ENCODE measurements around the gene GLO1.
A peak's percentile ranks its signal among the peaks of the same experiment; 100 is the strongest.

GLO1 gene

GRCh38 chr6:38658418-38659167, 44.4 kb downstream of the GLO1 start:
- ATAC-seq, result no peak
- no peak for DNase-seq

GRCh38 chr6:38656896-38657295, 46.0 kb downstream of the GLO1 start:
- no peak for ATAC-seq
- DNase-seq, result no peak

GRCh38 chr6:38654263-38654662, 48.7 kb downstream of the GLO1 start:
- ATAC-seq (no peak), DNase-seq (no peak)

- no peak for DNase-seq
- ATAC-seq, result no peak
Observed at GRCh38 chr6:38651121-38651784, 51.7 kb downstream of the GLO1 start.

DNA sequence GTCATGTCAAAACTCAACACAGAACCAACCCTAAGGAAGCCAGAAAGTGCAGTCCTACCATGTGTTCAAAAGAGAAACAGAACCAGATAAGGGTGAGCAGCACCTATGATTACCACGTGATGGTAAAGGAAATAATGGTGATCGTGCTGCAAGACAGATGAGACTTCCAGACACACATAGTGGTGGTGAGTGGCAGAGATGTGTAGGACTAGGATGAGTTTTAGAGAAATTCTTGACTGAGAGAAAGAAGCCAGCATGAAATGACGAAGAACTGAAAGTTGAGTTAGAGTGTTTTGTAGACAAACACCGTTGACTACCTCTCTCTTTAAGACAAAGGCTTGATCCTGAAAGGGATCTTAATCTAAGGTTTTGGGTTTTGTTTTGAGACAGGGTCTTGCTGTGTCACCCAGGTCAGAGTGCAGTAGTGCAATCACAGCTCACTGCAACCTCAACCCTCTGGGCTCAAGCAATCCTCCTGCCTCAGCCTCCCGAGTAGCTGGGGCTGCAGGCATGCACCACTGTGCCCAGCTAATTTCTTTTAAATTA, 52.7 kb downstream of the GLO1 start:
- no peak for ATAC-seq
- no peak for DNase-seq

DNA sequence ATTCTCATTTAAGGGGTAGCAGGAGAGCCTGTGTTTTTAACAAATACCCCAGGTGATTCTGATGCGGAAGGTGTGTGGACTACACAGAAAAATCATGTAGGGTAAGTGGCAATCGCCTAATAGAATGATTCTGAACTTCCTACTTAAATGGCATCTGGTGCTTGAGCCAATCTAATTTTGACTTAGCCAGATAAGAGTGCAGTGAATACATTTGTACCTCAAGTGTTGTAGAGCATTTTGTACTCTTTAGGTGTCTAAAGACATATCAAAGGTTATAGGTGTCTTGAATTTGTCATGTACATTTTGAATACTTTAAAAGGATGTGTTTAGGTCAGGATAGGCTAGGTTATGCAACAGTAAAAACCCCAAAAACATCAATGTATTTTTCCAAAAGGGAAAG, 53.2 kb downstream of the GLO1 start:
- ATAC-seq (no peak), DNase-seq (no peak)

DNA sequence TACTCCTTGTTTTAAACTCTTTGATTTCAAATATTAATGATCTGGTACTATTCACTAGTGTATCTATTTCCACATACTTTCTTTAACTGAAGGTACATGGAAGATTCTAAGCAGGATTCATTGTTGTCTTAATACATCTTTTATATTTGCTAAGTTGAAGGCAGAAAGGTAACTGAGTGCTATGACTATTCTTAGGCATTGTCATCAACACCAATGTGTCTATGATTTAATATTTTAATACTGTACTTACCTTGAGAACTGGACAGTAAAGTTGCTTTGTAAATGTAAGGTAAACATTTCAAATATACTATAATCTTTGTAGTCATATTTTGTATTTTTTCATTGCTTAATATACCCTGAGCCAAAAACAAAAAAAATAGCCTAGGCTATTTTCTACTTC, 54.3 kb downstream of the GLO1 start:
- DNase-seq, result no peak
- no peak for ATAC-seq

- ATAC-seq, result no peak
- no peak for DNase-seq
Observed at GRCh38 chr6:38646166-38646878, 56.6 kb downstream of the GLO1 start.

DNA sequence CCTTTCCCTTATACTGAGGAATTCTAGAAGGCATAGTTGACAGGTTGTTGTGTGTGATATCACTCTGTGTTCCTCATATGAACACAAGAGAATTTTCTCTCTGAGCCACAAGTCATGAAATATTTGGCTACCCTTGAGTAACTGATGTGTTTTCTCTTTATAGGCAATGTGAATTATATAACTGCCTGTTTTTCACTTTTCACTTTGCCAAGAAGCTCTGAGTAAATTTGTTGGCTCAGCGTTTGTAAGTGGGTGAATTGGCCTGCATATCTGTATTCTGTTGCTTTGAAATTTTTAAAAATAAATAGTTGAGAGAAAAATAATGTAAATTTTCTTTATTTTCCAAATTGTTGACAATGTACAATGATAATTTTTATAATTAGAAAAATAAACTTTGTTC, 58.0 kb downstream of the GLO1 start:
- no peak for ATAC-seq
- no peak for DNase-seq

DNA sequence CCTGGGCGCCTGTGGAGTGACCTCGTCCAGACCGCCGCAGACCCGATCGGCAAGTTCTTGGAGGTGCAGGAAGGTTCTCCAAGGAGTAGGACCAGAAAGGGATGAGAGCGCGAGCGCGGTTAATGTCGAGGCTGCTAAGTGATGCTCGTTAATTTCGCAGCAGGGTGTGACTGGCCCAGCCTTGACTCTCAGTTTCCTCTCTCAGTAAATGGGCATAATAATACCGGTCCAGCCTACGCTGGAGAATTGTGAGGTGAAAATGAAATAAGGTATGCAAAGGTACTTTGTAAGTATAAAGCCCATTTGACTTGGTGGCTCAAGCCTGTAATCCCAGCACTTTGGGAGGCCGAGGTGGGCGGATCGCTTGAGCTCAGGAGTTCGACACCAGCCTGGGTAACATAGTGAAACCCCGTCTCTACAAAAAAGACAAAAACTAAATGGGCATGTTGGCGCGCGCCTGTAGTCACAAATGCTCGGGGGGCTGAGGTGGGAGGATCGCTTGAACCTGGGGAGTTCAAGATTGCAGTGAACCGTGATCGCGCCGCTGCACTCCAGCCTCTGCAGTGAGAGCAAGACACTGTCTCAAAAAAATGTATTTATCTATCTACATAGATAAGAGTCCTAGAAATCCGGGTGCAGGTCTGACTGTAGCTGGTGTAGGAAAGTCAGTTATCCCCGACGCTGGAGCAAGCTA, 62.6 kb downstream of the GLO1 start:
- no peak for ATAC-seq
- no peak for DNase-seq

DNA sequence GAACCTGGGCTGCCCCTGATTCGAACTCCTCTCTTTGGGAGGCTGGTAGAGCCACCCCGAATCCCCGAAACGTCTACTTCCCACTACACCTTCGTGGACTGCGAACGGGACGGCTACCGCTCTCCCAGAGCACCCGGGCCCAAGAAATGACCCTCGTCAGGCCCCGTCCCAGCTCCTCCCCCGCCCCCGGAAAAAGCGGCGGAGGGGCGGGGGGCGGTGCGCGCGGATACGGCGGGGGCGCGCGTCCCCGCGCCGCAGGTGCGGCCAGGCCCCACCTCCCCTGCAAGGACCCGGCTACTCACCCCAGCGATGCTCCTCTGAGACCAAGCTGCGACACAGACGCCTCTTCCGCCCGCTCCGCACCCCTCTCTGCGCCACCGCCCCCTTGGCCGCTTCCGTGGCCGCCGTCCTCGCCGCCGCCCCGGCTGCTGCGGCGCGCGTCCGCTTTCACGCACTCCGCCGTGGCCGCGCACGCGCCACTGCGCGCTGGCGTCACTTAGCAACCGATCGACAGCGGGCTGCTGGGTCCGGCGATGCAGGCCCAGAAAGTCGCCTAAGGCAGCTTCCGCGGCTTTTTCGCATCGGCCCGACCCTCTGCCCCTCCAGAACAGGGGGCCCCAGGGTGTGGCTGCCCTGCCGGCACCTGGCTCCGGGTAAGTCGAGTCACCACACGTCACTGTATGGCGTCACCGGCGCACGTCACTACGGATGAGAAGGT, 63.3 kb downstream of the GLO1 start, which contains the start of gene BTBD9:
TSS of gene BTBD9 (minus strand) at position 432 of the 718 bp plus-strand sequence.
- peak; percentile 83 for DNase-seq
- peak; percentile 75 for ATAC-seq

- ATAC-seq (peak; percentile 79), DNase-seq (peak; percentile 68)
Observed at GRCh38 chr6:38638941-38639497, 63.9 kb downstream of the GLO1 start.

DNA sequence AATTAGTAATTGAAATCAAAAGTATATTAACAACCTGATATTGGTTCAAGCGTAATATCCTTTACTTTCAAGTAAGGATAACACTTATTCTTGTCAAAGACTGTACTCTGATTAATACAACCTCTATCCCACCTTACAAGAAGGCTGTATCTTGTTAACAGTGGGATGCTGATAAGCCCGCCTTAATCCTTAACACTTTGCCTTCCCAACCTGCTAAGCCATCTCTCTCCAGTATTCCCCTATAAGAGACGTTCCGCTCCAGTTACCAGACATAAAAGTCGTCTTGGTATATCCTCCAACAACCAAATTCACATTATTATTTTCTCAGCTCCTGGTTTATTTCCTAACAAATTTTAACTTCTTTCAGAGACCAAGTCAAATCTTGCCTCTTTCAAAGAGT, 65.2 kb downstream of the GLO1 start:
- no peak for ATAC-seq
- DNase-seq, result no peak

DNA sequence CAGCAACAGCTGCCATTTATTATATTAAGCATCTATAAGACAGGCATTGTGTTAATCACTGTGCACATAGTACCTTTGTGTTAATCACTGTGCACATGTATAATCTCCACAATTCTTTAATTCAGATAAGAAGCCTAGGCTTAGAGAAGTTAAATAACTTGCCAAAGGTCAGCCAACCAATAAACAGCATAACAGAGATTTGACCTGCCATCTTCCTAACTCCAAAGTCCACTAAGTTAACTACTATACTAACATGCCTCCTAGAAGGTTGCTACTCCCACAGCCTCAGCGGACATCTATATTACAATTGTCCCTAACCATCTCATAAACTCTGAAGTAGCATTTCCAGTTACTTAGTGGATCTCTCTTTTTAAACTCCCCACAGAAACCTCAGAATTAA, 66.9 kb downstream of the GLO1 start:
- DNase-seq (no peak), ATAC-seq (no peak)

GRCh38 chr6:38634518-38634917, 68.4 kb downstream of the GLO1 start:
- ATAC-seq, result no peak

DNA sequence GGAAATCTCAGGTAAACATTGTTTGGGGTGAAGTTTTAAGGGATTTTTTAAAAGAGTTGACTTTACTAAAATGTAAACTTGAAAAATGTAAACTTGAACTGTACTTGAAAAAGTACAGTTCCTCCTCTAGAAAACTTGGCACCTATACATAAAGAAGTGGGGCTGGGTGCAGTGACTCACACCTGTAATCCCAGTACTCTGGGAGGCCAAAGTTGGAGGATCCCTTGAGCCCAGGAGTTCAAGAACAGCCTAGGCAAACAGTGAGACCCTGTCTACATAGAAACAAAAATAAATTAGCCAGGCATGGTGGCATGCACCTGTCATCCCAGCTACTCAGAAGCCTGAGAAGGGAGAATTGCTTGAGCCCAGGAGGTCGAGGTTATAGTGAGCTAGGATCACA, 70.5 kb downstream of the GLO1 start:
- ATAC-seq, result no peak
- DNase-seq, result no peak

More at GRCh38 chr6:38634518-38634917, 68.4 kb downstream of the GLO1 start:
- no peak for DNase-seq

DNA sequence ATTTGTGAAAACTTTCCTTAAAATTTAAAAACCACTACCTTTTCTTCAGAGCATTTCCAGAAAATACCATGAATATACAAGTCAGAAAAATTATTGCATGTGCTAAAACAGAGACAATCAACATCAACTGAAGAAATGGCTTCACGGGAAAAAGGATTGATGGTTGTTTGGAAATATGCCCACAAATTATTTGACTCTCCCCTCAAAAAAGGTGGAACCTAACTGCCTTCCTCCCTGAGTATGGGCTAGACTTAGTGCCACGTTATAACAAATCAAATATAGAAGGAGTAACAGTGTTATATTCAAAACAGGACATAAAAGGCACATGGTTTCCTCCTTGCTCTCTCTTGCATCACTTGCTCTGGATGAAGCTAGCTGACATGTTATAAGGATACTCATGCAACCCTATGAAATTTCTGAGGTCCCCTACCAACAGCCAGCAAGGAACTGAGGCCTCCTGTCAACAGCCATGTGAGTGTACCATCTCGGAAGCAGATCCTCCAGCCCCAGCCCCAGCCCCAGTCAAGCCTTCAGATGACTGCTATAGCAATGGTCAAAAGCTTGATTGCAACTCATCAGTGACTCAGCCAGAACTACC, 71.7 kb downstream of the GLO1 start:
- DNase-seq (no peak), ATAC-seq (no peak)

Data from stimulated activated naive CD8-positive, alpha-beta T cell treated with anti-CD3 and anti-CD28 coated beads, Interleukin-15, Interleukin-2, amounts not matched to agents 100 U/mL and 50 U/mL, for 24 hours (primary cell).